ENCODE results near the gene HIBADH. TPM values are rescaled to one million over a fixed set of nuclear protein-coding genes. Genes with fewer than 3 reads are reported as not detected.

Gene HIBADH
- total and polyA plus RNA-seq, 9 of the 15 experiments (the other 6 are each of a cell fraction or from before 2014, with no cell fraction given): 10.7 to 67.8 (median 36.9) TPM

- TF ChIP-seq, protein P1, sequence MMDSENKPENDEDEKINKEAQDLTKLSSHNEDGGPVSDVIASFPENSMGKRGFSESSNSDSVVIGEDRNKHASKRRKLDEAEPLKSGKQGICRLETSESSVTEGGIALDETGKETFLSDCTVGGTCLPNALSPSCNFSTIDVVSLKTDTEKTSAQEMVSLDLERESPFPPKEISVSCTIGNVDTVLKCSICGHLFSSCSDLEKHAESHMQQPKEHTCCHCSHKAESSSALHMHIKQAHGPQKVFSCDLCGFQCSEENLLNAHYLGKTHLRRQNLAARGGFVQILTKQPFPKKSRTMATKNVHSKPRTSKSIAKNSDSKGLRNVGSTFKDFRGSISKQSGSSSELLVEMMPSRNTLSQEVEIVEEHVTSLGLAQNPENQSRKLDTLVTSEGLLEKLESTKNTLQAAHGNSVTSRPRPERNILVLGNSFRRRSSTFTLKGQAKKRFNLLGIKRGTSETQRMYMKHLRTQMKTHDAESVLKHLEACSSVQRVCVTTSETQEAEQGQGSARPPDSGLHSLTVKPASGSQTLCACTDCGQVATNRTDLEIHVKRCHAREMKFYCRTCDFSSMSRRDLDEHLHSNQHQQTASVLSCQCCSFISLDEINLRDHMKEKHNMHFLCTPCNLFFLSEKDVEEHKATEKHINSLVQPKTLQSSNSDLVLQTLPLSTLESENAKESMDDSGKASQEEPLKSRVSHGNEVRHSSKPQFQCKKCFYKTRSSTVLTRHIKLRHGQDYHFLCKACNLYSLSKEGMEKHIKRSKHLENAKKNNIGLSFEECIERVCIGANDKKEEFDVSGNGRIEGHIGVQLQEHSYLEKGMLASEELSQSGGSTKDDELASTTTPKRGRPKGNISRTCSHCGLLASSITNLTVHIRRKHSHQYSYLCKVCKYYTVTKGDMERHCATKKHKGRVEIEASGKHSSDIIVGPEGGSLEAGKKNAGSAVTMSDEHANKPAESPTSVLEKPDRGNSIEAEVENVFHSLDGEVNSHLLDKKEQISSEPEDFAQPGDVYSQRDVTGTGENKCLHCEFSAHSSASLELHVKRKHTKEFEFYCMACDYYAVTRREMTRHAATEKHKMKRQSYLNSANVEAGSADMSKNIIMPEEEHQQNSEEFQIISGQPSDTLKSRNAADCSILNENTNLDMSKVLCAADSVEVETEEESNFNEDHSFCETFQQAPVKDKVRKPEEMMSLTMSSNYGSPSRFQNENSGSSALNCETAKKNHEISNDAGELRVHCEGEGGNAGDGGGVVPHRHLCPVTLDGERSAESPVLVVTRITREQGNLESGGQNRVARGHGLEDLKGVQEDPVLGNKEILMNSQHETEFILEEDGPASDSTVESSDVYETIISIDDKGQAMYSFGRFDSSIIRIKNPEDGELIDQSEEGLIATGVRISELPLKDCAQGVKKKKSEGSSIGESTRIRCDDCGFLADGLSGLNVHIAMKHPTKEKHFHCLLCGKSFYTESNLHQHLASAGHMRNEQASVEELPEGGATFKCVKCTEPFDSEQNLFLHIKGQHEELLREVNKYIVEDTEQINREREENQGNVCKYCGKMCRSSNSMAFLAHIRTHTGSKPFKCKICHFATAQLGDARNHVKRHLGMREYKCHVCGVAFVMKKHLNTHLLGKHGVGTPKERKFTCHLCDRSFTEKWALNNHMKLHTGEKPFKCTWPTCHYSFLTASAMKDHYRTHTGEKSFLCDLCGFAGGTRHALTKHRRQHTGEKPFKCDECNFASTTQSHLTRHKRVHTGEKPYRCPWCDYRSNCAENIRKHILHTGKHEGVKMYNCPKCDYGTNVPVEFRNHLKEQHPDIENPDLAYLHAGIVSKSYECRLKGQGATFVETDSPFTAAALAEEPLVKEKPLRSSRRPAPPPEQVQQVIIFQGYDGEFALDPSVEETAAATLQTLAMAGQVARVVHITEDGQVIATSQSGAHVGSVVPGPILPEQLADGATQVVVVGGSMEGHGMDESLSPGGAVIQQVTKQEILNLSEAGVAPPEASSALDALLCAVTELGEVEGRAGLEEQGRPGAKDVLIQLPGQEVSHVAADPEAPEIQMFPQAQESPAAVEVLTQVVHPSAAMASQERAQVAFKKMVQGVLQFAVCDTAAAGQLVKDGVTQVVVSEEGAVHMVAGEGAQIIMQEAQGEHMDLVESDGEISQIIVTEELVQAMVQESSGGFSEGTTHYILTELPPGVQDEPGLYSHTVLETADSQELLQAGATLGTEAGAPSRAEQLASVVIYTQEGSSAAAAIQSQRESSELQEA (IDR thresholded peaks at IDR 0.05; ENCODE audit: low read depth): no peak
- TF ChIP-seq XRCC5 (IDR thresholded peaks at IDR 0.05; ENCODE audit: low read depth, low read length): no peak
- TF ChIP-seq STAT5B (CRISPR knock-in tag; IDR thresholded peaks at IDR 0.05): no peak
- TF ChIP-seq, protein P2, sequence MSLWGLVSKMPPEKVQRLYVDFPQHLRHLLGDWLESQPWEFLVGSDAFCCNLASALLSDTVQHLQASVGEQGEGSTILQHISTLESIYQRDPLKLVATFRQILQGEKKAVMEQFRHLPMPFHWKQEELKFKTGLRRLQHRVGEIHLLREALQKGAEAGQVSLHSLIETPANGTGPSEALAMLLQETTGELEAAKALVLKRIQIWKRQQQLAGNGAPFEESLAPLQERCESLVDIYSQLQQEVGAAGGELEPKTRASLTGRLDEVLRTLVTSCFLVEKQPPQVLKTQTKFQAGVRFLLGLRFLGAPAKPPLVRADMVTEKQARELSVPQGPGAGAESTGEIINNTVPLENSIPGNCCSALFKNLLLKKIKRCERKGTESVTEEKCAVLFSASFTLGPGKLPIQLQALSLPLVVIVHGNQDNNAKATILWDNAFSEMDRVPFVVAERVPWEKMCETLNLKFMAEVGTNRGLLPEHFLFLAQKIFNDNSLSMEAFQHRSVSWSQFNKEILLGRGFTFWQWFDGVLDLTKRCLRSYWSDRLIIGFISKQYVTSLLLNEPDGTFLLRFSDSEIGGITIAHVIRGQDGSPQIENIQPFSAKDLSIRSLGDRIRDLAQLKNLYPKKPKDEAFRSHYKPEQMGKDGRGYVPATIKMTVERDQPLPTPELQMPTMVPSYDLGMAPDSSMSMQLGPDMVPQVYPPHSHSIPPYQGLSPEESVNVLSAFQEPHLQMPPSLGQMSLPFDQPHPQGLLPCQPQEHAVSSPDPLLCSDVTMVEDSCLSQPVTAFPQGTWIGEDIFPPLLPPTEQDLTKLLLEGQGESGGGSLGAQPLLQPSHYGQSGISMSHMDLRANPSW (CRISPR knock-in tag; IDR thresholded peaks at IDR 0.05): no peak
Observed at GRCh38 chr7:27587429-27587828, 75.3 kb downstream of the HIBADH start (continued).
